GM19035 (cell line): ENCODE measurements around the gene ILK.
A peak's percentile ranks its signal among the peaks of the same experiment; 100 is the strongest.

Experiments
- ATAC-seq: cut with Tn5 transposase; IDR thresholded peaks from one replicate; pipeline ENCODE4 v1.9.1; 2021; ENCODE audit not compliant: unreplicated experiment

The ILK gene

GRCh38 chr11:6619004-6619745 is 15.6 kb downstream of the ILK start, which contains the start of gene TPP1:
TSS of gene TPP1 (minus strand) at chr11:6619422. CDS start at chr11:6619400, 22 bp downstream.
- ATAC-seq: peak; percentile 99

DNA sequence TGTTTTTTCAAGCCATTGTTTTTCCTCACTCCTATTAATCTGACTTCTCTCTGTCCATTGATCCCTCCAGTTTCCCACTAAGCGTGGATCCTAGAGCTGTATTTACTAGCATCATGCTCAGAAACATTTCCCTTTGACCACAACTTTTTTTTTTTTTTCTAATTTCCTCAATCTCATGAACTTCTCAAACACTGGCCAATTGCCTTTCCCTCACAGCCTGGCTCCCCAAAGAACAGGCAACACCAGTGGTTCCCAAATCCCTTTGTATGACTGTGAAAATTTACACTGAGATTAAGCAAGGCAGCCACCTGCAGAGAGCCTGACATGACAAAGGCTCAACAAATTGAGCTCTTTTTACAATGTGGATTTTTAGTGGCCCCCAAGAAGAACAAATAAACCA is 17.1 kb downstream of the ILK start:
- ATAC-seq: no peak

GRCh38 chr11:6621711-6622211 is 18.2 kb downstream of the ILK start:
- no peak for ATAC-seq

DNA sequence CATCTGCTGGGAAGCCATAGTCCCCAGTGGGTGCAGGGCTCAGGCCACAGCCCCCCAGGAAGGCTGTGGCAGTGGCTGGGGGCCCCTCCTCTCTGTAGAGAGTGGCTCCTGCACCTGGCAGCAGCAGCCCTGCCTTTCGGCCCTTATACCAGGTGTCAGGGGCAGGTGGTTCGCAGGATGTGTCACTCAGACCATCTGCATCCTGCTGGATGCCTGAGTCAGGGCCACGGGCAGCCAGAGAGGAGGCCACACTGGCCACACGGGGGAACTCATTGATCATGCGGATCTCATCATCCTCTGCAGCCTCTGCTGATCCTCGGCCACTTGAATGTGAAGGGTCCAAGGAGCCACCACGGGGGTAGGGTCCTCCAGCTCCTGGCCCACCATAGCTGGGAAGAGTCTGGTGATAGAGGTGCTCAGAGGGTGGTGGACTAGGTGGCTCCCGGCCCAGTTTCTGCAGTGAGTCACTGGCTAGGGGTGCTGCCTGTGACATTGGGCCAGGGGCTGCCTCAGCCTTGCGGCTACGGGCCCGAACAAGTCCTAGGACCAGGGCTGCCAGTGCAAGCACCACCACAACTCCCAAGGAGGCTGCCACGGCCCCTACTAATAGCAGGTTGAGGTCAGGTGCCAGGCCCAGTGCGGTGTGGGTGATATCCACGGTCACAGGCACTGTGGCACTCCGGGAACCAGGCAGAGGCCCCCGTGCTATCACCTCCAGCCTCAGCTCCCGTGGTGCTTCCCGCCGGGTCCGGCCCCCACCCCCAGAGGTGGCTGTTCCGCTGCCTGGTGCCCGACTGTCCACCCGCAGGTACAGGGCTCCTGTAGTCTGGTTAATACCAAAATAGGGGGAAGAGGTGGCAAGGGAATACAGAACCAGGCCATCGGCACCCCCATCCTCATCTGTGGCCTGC is 18.9 kb downstream of the ILK start:
- ATAC-seq: no peak

DNA sequence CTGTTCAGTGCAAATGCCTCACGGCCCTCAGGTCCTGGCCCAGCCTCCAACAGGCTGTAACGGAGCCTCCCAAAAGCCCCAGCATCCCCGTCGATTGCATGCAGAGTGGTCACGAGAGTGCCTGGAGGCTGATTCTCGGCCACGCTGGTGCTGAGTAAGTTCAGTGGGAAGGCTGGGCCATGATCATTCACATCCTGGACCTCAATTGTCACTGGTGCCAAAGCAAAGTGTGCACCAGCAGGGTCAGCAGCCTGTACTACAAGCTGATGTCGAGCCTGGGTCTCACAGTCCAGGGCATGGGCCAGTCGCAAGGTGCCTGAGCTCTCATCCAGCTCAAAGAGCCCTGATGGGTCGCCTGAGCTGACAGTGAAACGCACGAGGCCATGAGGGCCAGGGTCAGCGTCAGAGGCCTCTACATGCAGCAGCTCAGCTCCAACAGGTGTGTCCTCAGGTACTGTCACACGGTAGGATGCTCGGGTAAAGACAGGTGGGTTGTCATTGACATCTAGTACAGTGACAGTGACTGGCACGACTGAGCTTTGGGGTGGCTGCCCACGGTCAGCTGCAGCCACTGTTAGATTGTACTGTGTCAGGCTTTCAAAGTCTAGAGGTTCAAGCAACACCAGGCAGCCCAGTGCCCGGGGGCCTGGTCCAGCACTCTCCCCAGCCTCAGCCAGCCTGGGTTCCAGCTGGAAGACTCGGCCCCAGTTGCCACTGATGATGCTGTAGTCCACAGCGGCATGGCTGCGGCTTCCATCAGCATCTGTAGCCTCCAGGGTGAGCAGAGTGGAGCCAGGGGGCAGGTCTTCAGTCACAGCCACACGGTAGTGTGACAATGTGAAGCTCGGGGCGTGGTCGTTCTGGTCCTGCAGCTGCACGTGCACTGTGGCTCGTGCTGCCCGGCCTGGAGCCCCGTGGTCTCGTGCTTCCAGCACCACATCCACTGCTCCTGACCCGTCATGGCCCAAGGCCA is 20.1 kb downstream of the ILK start:
- no peak for ATAC-seq

GRCh38 chr11:6625156-6625831 is 21.7 kb downstream of the ILK start:
- no peak for ATAC-seq

DNA sequence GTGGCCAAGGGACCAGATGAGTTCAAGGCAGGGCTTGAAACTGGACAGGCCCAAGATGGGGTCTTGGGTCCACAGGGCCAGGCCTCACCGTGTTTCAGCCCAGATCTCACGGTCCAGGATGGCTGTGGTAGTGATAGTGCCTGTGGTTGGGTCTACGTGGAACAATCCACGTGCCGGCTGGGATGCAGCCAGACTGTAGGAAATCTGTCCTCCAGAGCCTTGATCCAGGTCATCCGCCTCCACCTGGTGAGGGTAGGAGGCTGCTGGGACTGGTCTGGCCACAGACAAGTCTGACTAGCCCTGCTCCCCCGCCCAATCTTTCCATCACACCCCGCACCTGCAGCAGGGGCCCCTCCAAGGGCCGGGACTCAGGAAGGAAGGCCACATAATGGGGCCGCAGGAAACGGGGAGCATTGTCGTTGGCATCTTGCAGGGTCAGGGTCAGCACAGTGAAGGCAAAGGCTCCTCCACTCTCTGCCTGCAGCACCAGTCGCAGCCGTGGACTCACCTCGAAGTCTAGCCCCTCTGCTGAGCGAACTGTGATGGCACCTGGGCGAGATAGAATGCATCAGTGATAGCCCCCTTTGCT is 22.4 kb downstream of the ILK start:
- ATAC-seq: no peak

DNA sequence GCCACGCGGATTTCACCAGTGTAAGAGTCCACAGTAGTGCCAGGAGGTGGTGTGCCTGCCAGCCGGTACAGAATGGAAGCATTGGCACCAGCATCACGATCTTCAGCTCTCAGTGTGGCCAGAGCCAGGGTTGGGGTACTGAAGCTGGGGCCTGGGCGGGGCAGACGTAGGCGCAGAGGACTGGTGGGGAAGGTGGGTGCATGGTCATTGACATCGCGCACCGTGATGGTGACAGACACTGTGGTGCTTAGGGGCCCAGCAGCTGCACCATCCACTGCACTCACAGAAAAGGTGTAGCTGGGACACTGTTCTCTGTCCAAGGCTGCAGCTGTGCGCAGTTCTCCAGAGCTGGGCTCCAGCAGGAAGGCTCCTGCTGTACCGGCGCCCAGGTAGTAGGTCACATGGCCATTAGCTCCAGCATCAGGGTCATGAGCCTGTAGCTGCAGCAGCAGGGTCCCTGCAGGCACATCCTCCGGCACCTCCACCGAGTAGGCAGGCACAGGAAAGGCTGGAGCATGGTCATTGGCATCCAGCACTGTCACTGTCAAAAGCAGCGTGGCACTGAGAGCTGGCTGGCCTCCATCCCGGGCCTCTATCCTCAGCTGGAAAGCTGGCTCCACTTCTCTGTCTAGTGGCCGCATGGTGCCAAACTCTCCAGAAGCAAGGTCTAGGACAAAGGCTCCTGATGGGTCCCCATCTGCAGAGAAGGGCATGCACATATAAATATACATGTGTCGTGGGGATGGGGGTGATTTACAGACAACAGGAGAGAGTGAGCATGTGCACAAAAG is 23.6 kb downstream of the ILK start:
- no peak for ATAC-seq

DNA sequence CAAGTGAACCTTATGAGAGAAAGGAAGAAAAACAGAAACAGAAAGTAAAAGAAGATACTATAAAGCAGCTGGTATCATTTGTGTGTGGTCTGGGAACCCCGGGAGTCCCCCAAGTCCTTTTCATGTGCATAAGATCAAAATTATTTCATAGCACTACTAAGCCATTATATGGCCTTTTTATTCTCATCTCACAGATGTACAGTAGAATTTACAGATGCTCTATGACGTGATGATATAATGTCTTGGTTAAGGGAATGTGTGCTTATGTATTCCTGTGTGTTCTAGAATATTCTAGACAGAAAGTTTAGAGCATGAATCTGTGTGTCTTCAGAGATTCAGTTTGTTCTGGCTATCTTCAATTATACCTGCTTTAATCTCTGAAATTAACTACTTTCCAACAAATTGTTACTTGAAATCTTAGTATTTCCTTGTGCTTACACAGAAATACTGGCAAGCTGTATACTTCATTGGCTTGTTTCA is 24.2 kb downstream of the ILK start:
- ATAC-seq: peak; percentile 77

- no peak for ATAC-seq
Observed at GRCh38 chr11:6628526-6628925, 25.0 kb downstream of the ILK start.

- no peak for ATAC-seq
Observed at GRCh38 chr11:6629573-6629891, 26.0 kb downstream of the ILK start.

DNA sequence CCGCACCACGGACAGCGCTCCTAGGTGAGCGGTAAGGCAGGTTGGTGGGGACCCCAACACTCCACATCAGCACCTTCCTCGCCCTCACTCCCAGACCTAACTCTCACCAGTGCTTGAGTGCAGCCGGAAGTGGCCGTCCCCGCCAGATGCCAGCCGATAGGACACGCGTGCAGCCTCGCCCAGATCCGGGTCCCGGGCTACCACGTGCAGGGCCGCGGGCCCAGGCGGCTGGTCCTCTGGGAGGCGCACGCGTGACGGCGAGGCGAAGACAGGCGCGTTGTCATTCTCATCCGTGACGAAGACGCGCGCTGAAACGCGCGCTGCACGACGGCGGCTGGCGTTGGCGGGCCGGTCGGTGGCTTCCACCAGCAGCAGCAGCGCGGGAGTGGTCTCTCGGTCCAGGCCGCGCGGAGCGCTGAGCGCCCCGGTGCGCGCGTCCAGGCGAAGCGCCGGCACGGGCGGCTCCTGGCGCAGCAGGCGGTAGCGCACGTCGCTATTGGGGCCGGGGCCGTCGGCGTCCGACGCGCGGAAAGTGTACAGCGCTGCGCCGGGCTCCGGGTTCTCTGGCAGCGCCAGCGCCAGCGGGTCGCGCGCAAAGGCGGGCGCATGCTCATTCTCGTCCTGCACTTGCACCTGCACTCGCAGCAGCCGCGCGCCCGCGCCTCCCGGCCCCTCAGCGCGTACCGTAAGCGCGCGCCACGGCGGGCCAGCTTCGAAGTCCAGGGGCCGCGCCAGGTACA is 26.5 kb downstream of the ILK start:
- no peak for ATAC-seq

DNA sequence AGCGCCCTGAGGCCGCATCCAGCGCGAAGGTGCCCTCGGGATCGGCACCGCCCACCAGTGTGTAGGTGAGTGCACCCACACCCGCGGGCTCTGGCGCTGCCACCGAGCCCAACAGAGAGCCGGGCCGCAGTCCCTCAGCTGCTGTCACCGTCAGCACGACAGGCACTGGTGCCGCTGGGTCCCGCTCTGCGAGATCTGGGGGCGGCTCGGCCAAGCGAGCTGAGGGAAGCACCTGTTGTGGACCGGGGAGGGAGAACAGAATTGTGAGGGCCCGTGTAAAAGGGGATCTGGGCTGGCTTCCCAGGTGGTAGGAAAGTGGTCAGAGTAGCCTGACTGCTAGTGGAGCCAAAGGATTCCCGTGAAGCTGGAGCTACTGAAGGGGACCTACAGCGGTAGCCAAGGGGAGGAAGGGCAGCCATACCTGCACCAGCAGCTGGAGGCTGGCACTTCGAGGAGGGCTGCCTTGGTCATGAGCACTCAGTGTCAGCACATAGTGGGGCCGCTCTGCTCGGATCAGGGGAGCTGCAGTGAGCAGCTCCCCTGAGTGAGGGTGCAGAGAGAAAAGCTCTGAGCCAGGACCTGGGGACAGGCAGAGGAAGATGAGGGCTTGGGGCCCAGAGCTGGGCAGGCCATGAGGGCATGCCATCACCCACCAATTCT is 27.2 kb downstream of the ILK start:
- no peak for ATAC-seq

DNA sequence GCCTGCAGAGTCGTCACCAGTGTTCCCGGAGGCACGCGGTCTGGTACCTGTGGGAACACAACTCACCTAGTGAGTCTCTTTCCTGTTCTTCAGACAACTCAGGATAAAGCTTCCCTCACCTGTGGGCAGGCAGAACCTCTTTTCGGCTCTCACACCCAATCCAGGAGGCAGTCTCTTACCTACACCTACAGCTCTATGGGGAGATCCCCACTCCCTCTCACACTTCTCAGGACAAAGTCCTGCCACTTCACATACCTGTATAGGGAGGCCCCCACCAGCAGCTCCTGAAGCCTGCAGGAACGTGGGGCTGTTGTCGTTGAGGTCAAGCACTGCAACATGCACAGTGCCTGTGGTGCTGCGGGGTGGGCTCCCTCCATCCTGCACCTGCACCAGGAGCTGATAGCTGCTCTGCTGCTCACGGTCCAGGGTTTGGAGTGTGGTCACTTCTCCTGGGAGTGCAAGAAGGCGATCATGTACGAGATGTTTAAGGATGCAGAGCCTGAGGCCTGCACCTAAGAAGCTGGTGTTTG is 27.9 kb downstream of the ILK start:
- no peak for ATAC-seq

GRCh38 chr11:6632116-6633073 is 28.8 kb downstream of the ILK start:
- no peak for ATAC-seq
